HG03460 (cell line): ENCODE measurements around the gene PANK4.
"Not testable (repeated sequence)": the region's sequence is repeated elsewhere in the genome, so short reads cannot be mapped to it uniquely, and the experiment has no call there.

Source experiments
- ATAC-seq: cut with Tn5 transposase; IDR thresholded peaks from one replicate; pipeline ENCODE4 v1.9.1; 2021; ENCODE audit not compliant: unreplicated experiment

The PANK4 gene

GRCh38 chr1:2559509-2560298 is 33.3 kb upstream of the PANK4 start:
- no peak for ATAC-seq

- no peak for ATAC-seq
These were observed 32.5 kb upstream of the PANK4 start for GRCh38 chr1:2558861-2559260.

GRCh38 chr1:2558420-2558819 is 32.0 kb upstream of the PANK4 start:
- no peak for ATAC-seq

GRCh38 chr1:2557482-2558400 is 31.3 kb upstream of the PANK4 start:
- no peak for ATAC-seq

- peak; percentile 26 for ATAC-seq
These were observed 30.5 kb upstream of the PANK4 start for GRCh38 chr1:2556678-2557481.

- peak; percentile 35 for ATAC-seq
These were observed 29.9 kb upstream of the PANK4 start, which contains the start of gene TNFRSF14 for GRCh38 chr1:2556277-2556677. TNFRSF14 (plus strand) TSS chr1:2556371; CDS start chr1:2556665, 294 bp downstream.

GRCh38 chr1:2555634-2556276 is 29.4 kb upstream of the PANK4 start:
- ATAC-seq: peak; percentile 37

- ATAC-seq: no peak
These were observed 28.4 kb upstream of the PANK4 start for GRCh38 chr1:2554621-2555387.

GRCh38 chr1:2553871-2554620 is 27.6 kb upstream of the PANK4 start:
- ATAC-seq: no peak

GRCh38 chr1:2553076-2553475 is 26.7 kb upstream of the PANK4 start:
- not testable (repeated sequence) for ATAC-seq

GRCh38 chr1:2552189-2552588 is 25.8 kb upstream of the PANK4 start:
- no peak for ATAC-seq

- not testable (repeated sequence) for ATAC-seq
These were observed 25.1 kb upstream of the PANK4 start for GRCh38 chr1:2551544-2551943.

- not testable (repeated sequence) for ATAC-seq
These were observed 24.0 kb upstream of the PANK4 start for GRCh38 chr1:2550309-2550861.

- not testable (repeated sequence) for ATAC-seq
These were observed 23.1 kb upstream of the PANK4 start for GRCh38 chr1:2549367-2550029.

- ATAC-seq: peak; percentile 22
These were observed 21.7 kb upstream of the PANK4 start for GRCh38 chr1:2548068-2548589.

- ATAC-seq: peak; percentile 15
These were observed 21.0 kb upstream of the PANK4 start for GRCh38 chr1:2547210-2548067.
